ENCODE data around the gene TMEM117. TPM values are rescaled to one million over a fixed set of nuclear protein-coding genes. Genes with fewer than 3 reads are reported as not detected.

TMEM117 gene
- total and polyA plus RNA-seq, 10 of the 15 experiments (the other 5 are each of a cell fraction or from before 2014, with no cell fraction given) = 3.1 to 8.2 (median 6.1) TPM

DNA sequence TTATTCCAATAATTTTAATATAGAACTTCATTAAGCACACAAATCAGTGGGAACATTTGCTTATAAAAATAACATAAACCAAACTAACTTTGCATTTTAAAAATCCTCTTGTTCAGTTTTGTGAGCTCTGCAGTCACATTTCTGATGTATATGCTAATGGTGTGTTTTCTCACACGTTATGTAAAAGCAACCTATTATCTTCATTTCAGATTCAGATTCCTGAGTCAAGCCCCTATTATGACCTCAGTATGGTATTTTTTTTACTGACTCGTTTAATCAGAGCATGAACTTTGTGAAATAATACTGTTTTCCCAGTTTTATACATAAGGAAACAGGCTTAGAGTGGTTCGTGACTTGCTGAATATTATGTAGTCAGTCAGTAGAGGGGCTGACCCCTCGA lies 394.0 kb downstream of the TMEM117 start:
- FAIRE-seq = no peak
- no peak overlapping the region for H3K9ac ChIP-seq (ENCODE audit: control insufficient read depth, insufficient read depth, low read length)
- H3K4me3 ChIP-seq = no peak overlapping the region
- SMC1A ChIA-PET (ENCODE audit: uncharacterized antibody, unreplicated experiment) = interaction anchor here (1.0 to 1.4 kb wide), 3 partner anchors 10 to 169 kb away, joined by 3 to 4 read pairs (median 3); no protein-coding TSS in a partner anchor
- no peak overlapping the region for H3K27ac ChIP-seq (ENCODE audit: control insufficient read depth, insufficient read depth)
- DNase-seq (ENCODE audit: low read depth, low spot score) = no peak
- no peaks in the 10 kb centered on the region for H3K27me3 ChIP-seq (replicated peaks in 1 of 2; ENCODE audit: control insufficient read depth in 2 of 2, insufficient read depth in 2 of 2, low read length in 1 of 2)
- no peaks in the 10 kb centered on the region for H3K9me3 ChIP-seq (replicated peaks; ENCODE audit: control insufficient read depth, insufficient read depth, low read length)
- 58% methylated on average over 4 of the region's 4 CpGs for WGBS (ENCODE audit: insufficient coverage, insufficient replicate concordance, low lambda C conversion rate, missing lambda C conversion rate)
- CTCF ChIA-PET = interaction anchor here (1.0 to 1.2 kb wide), 2 partner anchors 8 to 10 kb away, joined by 3 to 4 read pairs; no protein-coding TSS in a partner anchor
- no peaks in the 10 kb centered on the region for H3K4me1 ChIP-seq (ENCODE audit: control insufficient read depth, insufficient read depth, low read length)
- RAD21 ChIA-PET (ENCODE audit: unreplicated experiment) = no interaction called here
- H3K4me2 ChIP-seq (ENCODE audit: control insufficient read depth, insufficient read depth) = no peak overlapping the region
- no TSS peak for BruUV-seq (replicated peaks)
- intact Hi-C loops (cut with micrococcal nuclease; ENCODE audit: unreplicated experiment) (no loop called here), in situ Hi-C loops (cut with MboI) (no loop called here)
- ATAC-seq = no peak
- no peaks in the 10 kb centered on the region for H3K79me2 ChIP-seq (ENCODE audit: control insufficient read depth, insufficient read depth, low read length)
- POLR2A ChIA-PET = no interaction called here
- H2AFZ ChIP-seq (ENCODE audit: control insufficient read depth, low read depth, low read length) = no peak overlapping the region
- H4K20me1 ChIP-seq (ENCODE audit: control insufficient read depth, insufficient read depth) = no peaks in the 10 kb centered on the region
- TF ChIP-seq NBN (IDR thresholded peaks at IDR 0.05) = no peak
- TF ChIP-seq, protein P1, sequence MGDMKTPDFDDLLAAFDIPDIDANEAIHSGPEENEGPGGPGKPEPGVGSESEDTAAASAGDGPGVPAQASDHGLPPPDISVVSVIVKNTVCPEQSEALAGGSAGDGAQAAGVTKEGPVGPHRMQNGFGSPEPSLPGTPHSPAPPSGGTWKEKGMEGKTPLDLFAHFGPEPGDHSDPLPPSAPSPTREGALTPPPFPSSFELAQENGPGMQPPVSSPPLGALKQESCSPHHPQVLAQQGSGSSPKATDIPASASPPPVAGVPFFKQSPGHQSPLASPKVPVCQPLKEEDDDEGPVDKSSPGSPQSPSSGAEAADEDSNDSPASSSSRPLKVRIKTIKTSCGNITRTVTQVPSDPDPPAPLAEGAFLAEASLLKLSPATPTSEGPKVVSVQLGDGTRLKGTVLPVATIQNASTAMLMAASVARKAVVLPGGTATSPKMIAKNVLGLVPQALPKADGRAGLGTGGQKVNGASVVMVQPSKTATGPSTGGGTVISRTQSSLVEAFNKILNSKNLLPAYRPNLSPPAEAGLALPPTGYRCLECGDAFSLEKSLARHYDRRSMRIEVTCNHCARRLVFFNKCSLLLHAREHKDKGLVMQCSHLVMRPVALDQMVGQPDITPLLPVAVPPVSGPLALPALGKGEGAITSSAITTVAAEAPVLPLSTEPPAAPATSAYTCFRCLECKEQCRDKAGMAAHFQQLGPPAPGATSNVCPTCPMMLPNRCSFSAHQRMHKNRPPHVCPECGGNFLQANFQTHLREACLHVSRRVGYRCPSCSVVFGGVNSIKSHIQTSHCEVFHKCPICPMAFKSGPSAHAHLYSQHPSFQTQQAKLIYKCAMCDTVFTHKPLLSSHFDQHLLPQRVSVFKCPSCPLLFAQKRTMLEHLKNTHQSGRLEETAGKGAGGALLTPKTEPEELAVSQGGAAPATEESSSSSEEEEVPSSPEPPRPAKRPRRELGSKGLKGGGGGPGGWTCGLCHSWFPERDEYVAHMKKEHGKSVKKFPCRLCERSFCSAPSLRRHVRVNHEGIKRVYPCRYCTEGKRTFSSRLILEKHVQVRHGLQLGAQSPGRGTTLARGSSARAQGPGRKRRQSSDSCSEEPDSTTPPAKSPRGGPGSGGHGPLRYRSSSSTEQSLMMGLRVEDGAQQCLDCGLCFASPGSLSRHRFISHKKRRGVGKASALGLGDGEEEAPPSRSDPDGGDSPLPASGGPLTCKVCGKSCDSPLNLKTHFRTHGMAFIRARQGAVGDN (IDR thresholded peaks at IDR 0.05) = no peak
- TF ChIP-seq, protein P2, sequence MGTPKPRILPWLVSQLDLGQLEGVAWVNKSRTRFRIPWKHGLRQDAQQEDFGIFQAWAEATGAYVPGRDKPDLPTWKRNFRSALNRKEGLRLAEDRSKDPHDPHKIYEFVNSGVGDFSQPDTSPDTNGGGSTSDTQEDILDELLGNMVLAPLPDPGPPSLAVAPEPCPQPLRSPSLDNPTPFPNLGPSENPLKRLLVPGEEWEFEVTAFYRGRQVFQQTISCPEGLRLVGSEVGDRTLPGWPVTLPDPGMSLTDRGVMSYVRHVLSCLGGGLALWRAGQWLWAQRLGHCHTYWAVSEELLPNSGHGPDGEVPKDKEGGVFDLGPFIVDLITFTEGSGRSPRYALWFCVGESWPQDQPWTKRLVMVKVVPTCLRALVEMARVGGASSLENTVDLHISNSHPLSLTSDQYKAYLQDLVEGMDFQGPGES (IDR thresholded peaks at IDR 0.05) = no peak
- no peak for TF ChIP-seq ZNF217 (IDR thresholded peaks at IDR 0.05)
- no peak for TF ChIP-seq EZH2 (IDR thresholded peaks at IDR 0.05; ENCODE audit: borderline replicate concordance, control insufficient read depth, low read depth, low read length)
- no peak for TF ChIP-seq CHD1 (IDR thresholded peaks at IDR 0.05; ENCODE audit: low read depth, low read length)
- no peak for TF ChIP-seq ZNF384 (IDR thresholded peaks at IDR 0.05; ENCODE audit: borderline replicate concordance, low read depth, low read length)
- TF ChIP-seq BCL11A (IDR thresholded peaks at IDR 0.05; ENCODE audit: low read depth, low read length) = no peak
- TF ChIP-seq TAF1 (IDR thresholded peaks at IDR 0.05; ENCODE audit: borderline replicate concordance, low read depth, low read length) = no peak
- no peak for TF ChIP-seq RFX5 (IDR thresholded peaks at IDR 0.05; ENCODE audit: low read depth, low read length)
- TF ChIP-seq CBX3 (IDR thresholded peaks at IDR 0.05; ENCODE audit: borderline replicate concordance, low read depth) = no peak
- TF ChIP-seq RUNX3 (IDR thresholded peaks at IDR 0.05; ENCODE audit: low read length) = no peak
- no peak for TF ChIP-seq PAX8 (IDR thresholded peaks at IDR 0.05)
- TF ChIP-seq ASH2L (IDR thresholded peaks at IDR 0.05; ENCODE audit: borderline replicate concordance, low read depth) = no peak
- no peak for TF ChIP-seq SMAD5 (IDR thresholded peaks at IDR 0.05; ENCODE audit: low read depth)
- no peaks in the 10 kb centered on the region for H3K36me3 ChIP-seq (ENCODE audit: control insufficient read depth in 2 of 2, insufficient read depth in 2 of 2, low read length in 1 of 2)
